Right atrium auricular region (tissue), 2 donors: Measurements from ENCODE around the gene MTCL3.

ENCODE experiments used
- DNase-seq: peaks from one replicate; pipeline ENCODE4 v3.0.0-alpha.2; 2019; ENCODE audit warnings: low spot score
- H3K27ac ChIP-seq, 2 donors: fragments of 200-600 bp; sonication (generic); 1 replicate in 1 of 2; 2 replicates in 1 of 2; pipeline ENCODE4 v1.5.1; 2016 to 2019
- H3K27me3 ChIP-seq, 2 donors: fragments of 200-600 bp; sonication (generic); one replicate each; pipeline versions ENCODE4 v1.5.1 to v1.6.0; 2017 to 2019
- H3K36me3 ChIP-seq: fragments of 200-600 bp; sonication (generic); one replicate; pipeline ENCODE4 v1.5.1; 2016
- H3K4me1 ChIP-seq, 2 donors: fragments of 200-600 bp; sonication (generic); one replicate each; pipeline versions ENCODE4 v1.5.1 to v1.6.0; 2017 to 2019
- H3K4me3 ChIP-seq, 2 donors: fragments of 200-600 bp; sonication (generic); 1 replicate in 1 of 2; 2 replicates in 1 of 2; pipeline ENCODE4 v1.5.1; 2017 to 2019; ENCODE audit warnings: mild to moderate bottlenecking in 1 of 2, moderate library complexity in 1 of 2
- H3K9me3 ChIP-seq, 2 donors: fragments of 200-600 bp; sonication (generic); one replicate each; pipeline ENCODE4 v1.5.1; 2019
- TF ChIP-seq, protein P1 (sequence below), 2 donors: fragments of 200-600 bp; sonication (generic); IDR thresholded peaks; one replicate each; pipeline ENCODE4 v1.5.1; 2019; ENCODE audit warnings: antibody characterized with exemption in 2 of 2

Gene MTCL3

DNA sequence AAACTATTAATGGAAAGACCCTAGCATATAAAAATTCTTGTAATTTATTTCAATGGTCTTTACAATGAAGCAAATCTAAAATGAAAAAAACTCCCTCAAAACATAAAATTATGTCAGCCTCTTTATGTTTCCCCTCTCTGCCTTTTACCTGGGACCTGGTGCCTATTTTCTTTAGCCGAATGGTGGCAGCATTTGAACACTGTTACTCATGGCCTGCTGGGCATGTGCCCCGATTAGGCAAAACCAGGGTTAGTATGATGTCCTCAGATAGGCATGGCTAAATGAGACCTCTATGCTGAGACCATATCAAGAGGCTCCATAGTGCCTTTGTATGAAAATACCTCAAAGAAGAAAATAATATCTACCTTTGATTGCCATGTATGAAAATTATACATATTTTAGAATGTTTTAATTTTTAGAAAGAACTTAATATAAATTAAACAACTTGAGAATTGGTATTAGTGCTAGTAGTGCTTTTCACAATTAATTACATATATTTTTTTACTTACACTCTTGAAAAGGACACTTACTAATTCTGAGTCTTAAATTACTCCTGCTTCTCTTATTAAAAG, 35.4 kb upstream of the MTCL3 start:
- Histone ChIP-seq H3K4me3 (no peak overlapping the region), H3K4me1 (no peaks in the 10 kb centered on the region), H3K27ac (no peak overlapping the region), H3K27me3 (no peaks in the 10 kb centered on the region), H3K9me3 (no peaks in the 10 kb centered on the region), H3K36me3 (no peaks in the 10 kb centered on the region)
- no peak for DNase-seq
- TF ChIP-seq, protein P1, sequence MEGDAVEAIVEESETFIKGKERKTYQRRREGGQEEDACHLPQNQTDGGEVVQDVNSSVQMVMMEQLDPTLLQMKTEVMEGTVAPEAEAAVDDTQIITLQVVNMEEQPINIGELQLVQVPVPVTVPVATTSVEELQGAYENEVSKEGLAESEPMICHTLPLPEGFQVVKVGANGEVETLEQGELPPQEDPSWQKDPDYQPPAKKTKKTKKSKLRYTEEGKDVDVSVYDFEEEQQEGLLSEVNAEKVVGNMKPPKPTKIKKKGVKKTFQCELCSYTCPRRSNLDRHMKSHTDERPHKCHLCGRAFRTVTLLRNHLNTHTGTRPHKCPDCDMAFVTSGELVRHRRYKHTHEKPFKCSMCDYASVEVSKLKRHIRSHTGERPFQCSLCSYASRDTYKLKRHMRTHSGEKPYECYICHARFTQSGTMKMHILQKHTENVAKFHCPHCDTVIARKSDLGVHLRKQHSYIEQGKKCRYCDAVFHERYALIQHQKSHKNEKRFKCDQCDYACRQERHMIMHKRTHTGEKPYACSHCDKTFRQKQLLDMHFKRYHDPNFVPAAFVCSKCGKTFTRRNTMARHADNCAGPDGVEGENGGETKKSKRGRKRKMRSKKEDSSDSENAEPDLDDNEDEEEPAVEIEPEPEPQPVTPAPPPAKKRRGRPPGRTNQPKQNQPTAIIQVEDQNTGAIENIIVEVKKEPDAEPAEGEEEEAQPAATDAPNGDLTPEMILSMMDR (IDR thresholded peaks at IDR 0.05) = peak in 1 of 2 donors; percentile 39

DNA sequence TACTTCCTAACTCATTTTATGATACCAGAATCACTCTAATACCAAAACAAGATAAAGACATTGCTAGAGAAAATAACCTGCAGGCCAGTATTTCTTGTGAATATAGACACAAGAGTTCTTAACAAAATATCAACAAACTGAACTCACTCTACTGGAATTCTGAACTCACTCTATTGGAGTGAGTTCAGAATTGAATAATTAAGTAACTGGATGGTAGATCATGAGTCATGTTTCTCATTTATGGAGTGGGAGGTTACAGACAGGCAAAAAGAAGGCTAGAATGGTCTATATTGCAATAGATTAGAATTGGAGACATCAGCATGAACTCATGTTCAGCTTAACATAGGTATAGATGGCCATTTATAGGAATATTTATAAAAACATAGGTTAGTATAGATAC, 31.3 kb upstream of the MTCL3 start:
- Histone ChIP-seq H3K4me3 (no peak overlapping the region), H3K4me1 (no peaks in the 10 kb centered on the region)

DNA sequence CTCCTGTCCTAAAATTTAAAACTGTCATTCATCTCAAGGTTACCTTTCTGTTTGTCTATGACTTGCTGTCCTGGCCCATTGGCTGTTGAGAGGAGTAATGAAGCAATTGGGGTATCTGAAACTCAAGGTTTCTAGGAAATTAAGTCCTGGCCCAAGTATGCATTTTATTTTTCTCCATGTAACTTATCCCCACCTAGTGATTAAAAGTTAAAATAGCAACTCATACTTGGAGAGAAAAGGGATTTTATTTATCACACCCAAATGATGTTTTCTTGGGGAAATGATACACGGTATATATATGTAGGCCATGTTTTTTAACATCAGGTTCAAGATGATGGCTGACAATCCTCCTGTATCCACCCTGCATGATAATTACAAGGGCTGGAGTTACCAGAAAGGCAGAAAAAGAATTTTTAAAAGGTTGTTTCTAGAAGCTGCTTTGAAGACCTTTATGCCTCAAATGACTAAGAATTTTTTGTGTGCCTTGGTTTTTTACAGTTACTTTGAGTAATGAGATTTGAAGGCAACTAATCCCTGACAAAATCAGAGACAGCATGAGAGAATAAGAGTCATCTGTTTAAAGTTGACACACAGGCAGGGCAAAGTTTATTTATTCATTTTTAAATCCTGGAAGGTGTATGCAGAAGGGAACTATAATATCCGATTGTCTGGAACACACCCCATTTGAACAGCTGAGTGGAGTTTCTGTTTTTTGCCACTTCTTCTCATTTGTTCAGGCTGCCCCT, 28.9 kb upstream of the MTCL3 start:
- Histone ChIP-seq H3K27me3 (no peaks in the 10 kb centered on the region), H3K4me1 (no peaks in the 10 kb centered on the region), H3K9me3 (no peaks in the 10 kb centered on the region), H3K36me3 (no peaks in the 10 kb centered on the region), H3K4me3 (no peak overlapping the region), H3K27ac (no peak overlapping the region)
- no peak for DNase-seq
- TF ChIP-seq, protein P1 (IDR thresholded peaks at IDR 0.05) = peak in 1 of 2 donors; percentile 18

More for the DNA sequence above, 31.3 kb upstream of the MTCL3 start:
- H3K27ac ChIP-seq = no peak overlapping the region
- no peaks in the 10 kb centered on the region for H3K9me3 ChIP-seq
- no peaks in the 10 kb centered on the region for H3K36me3 ChIP-seq
- TF ChIP-seq, protein P1 (IDR thresholded peaks at IDR 0.05) = no peak
- no peak for DNase-seq
- no peaks in the 10 kb centered on the region for H3K27me3 ChIP-seq

DNA sequence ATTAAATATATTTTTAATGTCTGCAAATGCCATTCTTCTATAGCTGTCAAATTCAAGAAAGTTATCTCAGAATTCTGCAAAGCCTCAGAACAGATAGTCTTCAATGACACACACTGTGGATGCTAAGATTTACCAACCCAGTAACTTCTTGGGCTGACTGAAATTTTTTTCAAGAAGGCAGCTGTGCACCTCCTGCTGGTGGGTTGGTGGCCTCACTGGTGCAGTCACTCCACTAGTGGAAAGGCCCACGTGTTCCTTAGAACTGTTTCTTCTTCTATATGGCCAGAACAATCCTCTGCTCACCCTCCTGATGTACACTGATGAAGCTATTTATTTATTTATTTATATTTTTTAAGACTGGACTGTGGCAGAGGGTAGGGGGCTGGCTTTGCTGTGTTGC, 28.1 kb upstream of the MTCL3 start:
- Histone ChIP-seq H3K4me1 (no peaks in the 10 kb centered on the region), H3K27me3 (no peaks in the 10 kb centered on the region), H3K4me3 (no peak overlapping the region), H3K36me3 (no peaks in the 10 kb centered on the region), H3K9me3 (no peaks in the 10 kb centered on the region), H3K27ac (no peak overlapping the region)
- TF ChIP-seq, protein P1 (IDR thresholded peaks at IDR 0.05) = peak in 1 of 2 donors; percentile 9
- DNase-seq = no peak

DNA sequence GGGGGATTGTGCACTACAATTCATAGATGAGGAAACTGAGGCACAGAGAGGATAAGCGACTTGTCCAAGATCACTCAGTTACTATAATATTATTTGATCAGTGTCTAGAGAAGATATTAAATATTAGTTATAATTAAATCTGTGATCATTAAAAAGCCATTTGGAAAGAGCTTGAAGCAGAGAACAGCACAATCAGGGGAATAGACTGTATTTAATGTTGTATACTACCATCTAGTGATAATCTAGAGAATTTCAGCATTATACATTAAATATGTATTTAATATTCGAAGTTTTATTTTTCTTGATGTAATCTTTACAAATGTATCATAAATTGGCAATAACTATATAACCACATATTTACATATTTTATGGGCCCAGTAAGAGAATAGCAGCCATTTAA, 20.1 kb upstream of the MTCL3 start:
- no peak overlapping the region for H3K27ac ChIP-seq
- H3K36me3 ChIP-seq = no peaks in the 10 kb centered on the region
- H3K4me3 ChIP-seq = no peak overlapping the region
- H3K27me3 ChIP-seq = no peaks in the 10 kb centered on the region
- H3K9me3 ChIP-seq = no peaks in the 10 kb centered on the region
- DNase-seq = no peak
- H3K4me1 ChIP-seq = no peaks in the 10 kb centered on the region
- TF ChIP-seq, protein P1 (IDR thresholded peaks at IDR 0.05) = peak in 1 of 2 donors; percentile 55
